ENCODE results near the gene CNST.
"Not testable (repeated sequence)": the region's sequence is repeated elsewhere in the genome, so short reads cannot be mapped to it uniquely, and the experiment has no call there.

CNST gene

DNA sequence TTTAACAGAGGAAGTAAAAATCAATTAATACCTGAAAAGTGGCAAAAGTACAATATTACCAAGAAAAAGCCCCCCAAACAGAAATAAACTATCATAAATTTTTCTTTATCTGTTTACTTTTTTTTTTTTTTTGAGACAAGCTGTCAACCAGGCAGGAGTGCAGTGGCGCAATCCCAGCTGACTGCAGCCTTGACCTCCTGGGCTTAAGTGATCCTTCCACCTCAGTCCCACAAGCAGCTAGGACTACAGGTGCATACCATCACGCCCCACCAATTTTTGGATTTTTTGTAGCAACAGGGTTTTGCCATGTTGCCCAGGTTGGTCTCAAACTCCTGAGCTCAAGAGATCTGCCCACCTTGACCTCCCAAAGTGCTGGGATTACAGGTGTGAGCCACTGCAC is 8.2 kb upstream of the CNST start:
- no peak for DNase-seq

- DNase-seq: no peak
Observed at GRCh38 chr1:246559310-246559709, 6.9 kb upstream of the CNST start.

GRCh38 chr1:246560833-246561232 is 5.4 kb upstream of the CNST start:
- not testable (repeated sequence) for DNase-seq

GRCh38 chr1:246564839-246565750 is 1.2 kb upstream of the CNST start:
- DNase-seq: no peak

DNA sequence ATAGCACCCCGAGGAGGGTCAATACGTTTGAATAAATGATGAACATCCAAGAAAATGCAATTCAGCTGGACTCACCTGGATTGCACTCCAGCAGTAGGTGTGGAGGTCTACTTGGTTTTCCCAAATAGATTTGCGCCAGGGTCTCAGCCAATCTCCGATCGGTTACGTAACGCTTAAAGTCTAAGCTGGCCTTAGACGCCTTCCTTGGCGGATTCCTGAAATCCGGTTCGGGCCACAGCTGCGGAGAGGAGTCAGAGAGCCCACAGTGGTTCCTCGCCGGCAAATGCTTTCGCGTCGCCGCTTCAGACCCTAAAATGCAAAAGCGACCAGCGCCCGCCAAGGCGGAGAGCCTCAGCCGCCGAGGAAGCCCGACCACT is 517 bp upstream of the CNST start:
- no peak for DNase-seq

- no peak for DNase-seq
Observed at GRCh38 chr1:246566813-246567645, 773 bp downstream of the CNST start.

- no peak for DNase-seq
Observed at GRCh38 chr1:246567646-246568235, 1.5 kb downstream of the CNST start.

DNA sequence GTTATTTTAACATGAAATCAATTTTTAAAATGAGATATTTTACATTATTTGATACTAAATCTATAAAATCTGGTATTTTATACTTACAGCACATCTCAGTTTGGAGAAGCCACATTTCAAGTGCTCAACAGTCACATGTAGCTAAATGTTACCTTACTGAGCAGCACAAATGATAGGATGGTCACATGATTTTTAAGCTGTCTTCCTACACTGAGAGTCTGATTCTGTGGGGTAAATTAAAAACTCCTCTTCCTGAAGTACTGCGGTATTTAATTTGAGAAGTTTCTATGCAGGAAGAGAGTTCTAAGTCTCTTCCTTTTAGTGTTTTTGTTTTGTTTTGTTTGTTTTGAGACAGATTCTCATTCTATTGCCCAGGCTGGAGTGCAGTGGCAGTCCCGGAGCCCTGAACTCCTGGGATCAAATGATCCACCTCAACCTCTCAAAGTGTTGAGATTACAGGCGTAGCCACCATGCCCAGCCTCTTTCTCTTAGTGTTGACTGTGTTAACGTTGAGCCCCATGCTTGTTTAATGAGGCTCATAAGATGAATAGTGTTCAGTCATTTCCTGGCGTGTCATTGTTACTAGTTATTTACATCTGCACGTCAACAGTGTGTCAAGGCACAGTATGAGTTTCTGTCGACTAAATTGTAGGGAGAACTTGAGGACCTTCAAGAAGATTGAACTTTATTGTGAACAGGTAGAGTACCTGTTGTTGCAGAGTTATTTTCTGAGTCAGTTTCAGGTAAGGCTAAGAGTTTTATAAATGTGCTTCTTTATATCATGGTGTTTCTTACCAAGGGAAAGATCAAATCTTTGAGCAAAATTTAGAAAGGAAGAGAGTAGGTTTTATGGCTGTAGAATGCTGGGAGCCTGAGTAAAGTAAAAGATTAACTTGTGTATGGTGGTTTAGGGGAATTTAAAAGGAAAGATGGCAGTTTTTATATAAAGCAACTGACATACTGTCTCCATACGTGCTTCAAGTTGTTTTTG is 3.3 kb downstream of the CNST start:
- no peak for DNase-seq

- not testable (repeated sequence) for DNase-seq
Observed at GRCh38 chr1:246571309-246571708, 5.1 kb downstream of the CNST start.

- no peak for DNase-seq
Observed at GRCh38 chr1:246571953-246572352, 5.7 kb downstream of the CNST start.

DNA sequence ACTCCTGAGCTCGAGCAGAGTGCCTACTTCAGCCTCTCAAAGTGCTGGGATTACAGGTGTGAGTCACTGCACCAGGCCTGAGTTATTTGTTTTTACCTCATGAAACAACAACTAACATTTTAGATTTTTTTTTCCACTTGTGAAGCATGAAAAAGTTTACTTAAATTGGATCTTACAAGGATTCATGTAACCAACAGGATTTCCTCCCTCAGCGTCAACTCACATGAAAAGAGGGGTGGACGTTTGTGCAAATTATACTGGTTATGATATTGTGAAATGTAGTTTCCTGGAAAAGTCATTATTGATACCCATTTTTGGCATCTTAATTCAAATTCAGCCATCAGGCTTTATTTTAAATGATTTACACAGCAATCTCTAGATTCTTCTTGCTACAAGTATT is 6.5 kb downstream of the CNST start:
- no peak for DNase-seq

GRCh38 chr1:246573491-246573890 is 7.2 kb downstream of the CNST start:
- no peak for DNase-seq

DNA sequence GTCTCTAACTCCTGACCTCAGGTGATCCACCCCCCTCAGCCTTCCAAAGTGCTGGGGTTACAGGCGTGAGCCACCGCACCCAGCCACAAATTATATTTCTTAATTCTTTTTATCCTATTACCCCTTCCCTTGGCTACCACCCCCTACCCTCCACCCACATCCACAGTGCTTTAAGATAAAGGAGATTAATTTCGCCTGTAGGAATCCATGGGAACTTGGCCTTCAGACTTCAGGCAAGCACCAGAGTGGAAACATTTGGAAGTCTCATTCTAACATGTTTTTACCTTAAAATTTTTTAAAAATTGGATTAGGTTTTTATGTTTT is 10.4 kb downstream of the CNST start:
- DNase-seq: no peak

DNA sequence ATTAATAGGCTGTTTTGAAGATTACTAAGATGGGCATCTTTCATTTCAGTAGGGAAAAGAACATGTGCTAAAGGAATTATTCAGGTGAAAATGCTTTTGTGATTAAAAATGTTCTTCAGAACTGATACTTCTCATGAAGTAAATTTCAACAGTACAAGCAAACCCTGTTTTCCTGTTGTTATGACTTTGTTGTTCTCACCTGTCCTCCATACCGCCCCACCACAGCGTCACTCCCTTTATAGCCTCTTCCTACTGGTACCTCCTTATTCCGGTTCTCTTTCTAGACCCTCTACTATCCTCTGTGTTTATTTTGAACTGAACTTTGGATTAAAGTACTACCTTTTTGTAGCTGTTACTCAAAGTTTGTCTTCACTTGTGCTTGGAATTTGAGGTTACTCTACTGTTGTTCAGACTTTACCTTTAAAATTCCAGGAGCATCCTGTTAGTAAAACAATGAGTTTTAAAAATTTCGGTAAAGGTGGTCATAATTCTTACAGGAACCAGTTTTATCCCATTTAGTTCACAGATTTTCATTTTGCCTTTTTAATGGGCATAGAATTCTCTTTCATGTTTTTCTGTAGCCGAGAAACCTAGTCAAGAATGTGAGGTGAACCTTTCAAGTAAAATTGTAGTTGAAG is 10.9 kb downstream of the CNST start:
- DNase-seq: no peak

DNA sequence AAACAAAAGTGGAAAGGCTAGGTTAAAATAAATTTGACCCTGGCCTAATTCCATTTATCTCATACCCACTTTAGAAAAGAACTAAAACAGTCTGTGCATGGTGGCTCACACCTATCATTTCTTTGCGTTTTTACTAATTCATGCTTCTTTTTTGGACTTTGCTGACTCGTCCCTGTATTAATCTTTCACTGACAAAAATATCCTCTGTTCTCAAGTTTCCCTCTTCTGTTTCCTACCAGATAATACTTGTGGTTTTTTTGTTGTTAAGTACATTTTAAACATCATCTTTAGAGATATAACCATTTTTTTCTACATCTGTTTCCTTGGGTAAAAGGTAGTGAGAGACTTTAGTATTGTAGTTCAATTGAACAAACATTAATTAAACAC is 11.5 kb downstream of the CNST start:
- no peak for DNase-seq

DNA sequence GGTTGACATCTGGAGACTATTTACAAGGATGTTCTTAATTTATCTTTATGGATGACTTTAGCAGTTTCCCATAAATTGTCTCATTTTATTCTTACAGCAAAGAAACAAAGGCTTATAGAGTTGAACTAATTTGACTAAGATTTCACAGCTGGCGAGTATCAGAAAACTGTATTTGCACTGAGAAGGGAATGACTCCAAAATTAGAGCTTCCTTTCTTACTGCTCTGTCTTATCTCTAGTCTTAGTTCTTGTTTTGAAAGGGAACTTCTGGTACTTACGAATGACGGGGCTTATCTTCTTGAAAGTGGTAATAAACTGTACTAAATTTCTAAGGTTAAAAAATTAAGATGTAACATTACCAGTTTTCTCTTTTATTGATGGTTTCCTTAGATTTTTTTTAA is 13.6 kb downstream of the CNST start:
- DNase-seq: no peak

GRCh38 chr1:246580497-246581370 is 14.5 kb downstream of the CNST start:
- no peak for DNase-seq

GRCh38 chr1:246582301-246583055 is 16.2 kb downstream of the CNST start:
- no peak for DNase-seq

DNA sequence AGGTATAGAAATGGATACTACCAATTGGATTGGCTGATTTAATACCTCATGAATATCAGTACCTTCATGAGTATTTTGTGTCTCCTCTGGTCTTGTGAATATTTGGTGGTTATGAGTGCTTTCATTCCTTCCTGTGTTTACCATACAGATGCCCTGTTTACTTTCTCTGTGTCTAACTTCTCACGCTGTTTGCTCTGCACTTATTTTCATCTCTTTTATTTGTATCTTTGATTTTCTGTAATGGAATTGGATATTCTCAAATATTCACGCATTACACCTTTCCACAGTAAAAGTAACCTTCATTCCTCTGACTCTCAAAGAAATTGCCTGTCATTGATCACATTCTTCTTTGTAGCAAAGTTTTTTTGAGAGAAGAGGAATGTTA is 16.8 kb downstream of the CNST start:
- no peak for DNase-seq

- no peak for DNase-seq
Observed at GRCh38 chr1:246583448-246584185, 17.4 kb downstream of the CNST start.
